Sigmoid colon (tissue), 4 donors: ENCODE data around the gene ABLIM2.

ENCODE experiments used
- EP300 ChIP-seq, 4 donors: sonication (generic); formaldehyde crosslinking; IDR thresholded peaks; one replicate each; pipeline ENCODE4 v1.6.1; 2017; ENCODE audit warnings: antibody characterized with exemption in 4 of 4
- POLR2A ChIP-seq, 2 donors: fragments of 450-650 bp; IDR thresholded peaks; one replicate each; pipeline ENCODE4 v1.6.1; 2016; ENCODE audit warnings: antibody characterized with exemption in 2 of 2, mild to moderate bottlenecking in 2 of 2, moderate library complexity in 2 of 2
- TF ChIP-seq, protein P1 (sequence below), 4 experiments: fragments of 450-650 bp in 3 of 4; fragments of 200-600 bp in 1 of 4; IDR thresholded peaks; one replicate each; pipeline ENCODE4 v1.5.1; 2016 to 2019; ENCODE audit warnings: antibody characterized with exemption in 4 of 4, mild to moderate bottlenecking in 3 of 4, moderate library complexity in 2 of 4

DNA sequence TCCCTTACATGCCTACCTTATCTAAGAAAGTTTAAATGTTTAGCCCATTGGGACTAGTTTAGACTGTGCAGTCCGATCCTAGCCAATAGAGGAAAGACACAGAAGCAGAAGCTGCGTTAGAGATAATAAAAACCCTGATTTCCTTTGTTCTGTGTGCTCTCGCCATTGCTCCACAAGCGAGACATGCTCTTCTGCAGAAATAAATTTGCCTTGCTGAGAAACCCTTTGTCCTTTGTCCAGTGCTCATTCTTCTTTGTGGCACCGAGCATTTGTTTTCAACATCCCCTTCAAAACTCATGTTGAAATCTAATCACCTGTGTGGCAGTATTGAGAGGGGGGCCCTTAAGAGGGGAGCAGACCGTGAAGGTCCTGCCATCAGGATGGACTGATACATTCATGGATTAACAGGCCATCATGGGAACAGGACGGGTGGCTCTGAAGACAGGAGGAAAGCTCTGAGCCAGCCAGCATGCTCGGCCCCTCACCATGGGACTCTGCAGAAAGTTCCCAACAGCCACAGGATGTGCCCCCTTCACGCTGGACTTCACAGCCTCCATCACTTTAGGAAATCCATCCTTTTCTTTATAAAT is 94.5 kb downstream of the ABLIM2 start:
- TF ChIP-seq, protein P1, sequence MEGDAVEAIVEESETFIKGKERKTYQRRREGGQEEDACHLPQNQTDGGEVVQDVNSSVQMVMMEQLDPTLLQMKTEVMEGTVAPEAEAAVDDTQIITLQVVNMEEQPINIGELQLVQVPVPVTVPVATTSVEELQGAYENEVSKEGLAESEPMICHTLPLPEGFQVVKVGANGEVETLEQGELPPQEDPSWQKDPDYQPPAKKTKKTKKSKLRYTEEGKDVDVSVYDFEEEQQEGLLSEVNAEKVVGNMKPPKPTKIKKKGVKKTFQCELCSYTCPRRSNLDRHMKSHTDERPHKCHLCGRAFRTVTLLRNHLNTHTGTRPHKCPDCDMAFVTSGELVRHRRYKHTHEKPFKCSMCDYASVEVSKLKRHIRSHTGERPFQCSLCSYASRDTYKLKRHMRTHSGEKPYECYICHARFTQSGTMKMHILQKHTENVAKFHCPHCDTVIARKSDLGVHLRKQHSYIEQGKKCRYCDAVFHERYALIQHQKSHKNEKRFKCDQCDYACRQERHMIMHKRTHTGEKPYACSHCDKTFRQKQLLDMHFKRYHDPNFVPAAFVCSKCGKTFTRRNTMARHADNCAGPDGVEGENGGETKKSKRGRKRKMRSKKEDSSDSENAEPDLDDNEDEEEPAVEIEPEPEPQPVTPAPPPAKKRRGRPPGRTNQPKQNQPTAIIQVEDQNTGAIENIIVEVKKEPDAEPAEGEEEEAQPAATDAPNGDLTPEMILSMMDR (IDR thresholded peaks at IDR 0.05) = no peak
- TF ChIP-seq POLR2A (IDR thresholded peaks at IDR 0.05) (no peak), EP300 (IDR thresholded peaks at IDR 0.05) (no peak)
